Activated naive CD4-positive, alpha-beta T cell treated with anti-CD3 and anti-CD28 coated beads, Interleukin-2, amount 10 ng/mL, durations not matched to agents 5 hours and 36 hours (primary cell): ENCODE data around the gene TBX19. TPM values are rescaled to one million over a fixed set of nuclear protein-coding genes. Genes with fewer than 3 reads are reported as not detected.

Experiments used
- total RNA-seq, 2 experiments: library from RNA; stranded (reverse); gene quantifications; one replicate each; pipeline ENCODE4 v1.2.3, GENCODE V29; 2021

Gene TBX19
- 1 to 10 TPM; 1.5 to 1.6 TPM for total RNA-seq

DNA sequence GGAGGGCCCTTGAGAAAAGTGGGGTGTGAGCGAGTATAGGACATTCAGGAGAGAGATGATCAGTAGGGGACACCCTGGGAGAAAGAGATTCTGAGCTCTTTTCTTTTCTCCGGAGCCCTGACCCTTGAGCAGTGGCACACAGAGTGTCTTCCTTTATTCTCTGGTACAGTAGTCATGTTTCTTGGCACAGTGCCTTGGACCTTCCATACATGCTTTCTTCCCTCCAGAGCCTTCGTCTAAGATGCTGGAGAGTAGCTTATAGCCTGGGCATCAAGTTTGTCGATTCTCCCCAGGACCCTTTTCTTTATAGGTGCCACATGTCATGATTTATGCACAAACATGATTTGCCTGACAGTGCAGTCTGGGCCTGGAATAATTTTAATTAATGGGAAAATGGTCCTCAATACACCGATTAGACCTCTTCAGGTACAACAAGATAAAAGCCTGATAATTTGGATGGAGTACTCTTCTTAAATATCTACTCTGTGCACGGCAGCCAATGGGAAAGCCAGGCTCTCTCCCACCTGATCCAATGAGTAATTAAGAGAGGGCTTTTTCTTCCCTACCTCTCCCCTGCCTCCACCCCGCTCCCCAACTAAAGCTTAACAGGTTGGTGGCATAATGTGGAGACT is at the start of gene TBX19:
TBX19 (plus strand) TSS at position 582 of the 632 bp plus-strand sequence. CDS start 214 bp downstream, outside the sequence.

Other genes with a start within 250 kb of the TBX19 start
- gene GPR161, start 143.9 kb upstream of the TBX19 start, total RNA-seq = under 1 TPM in 1 of 2 experiments, not detected in 1; 0.05 TPM
- gene TIPRL, start 101.9 kb upstream of the TBX19 start, total RNA-seq = 10 to 100 TPM; 37.5 to 40.6 TPM
- gene SFT2D2, start 54.9 kb upstream of the TBX19 start, total RNA-seq = 10 to 100 TPM; 54.6 to 60.8 TPM